Endothelial cell (in vitro differentiated cells): ENCODE results near the gene ZNF219. TPM values are rescaled to one million over a fixed set of nuclear protein-coding genes. Genes with fewer than 3 reads are reported as not detected.

ENCODE experiments used
- DNase-seq: peaks from one replicate; pipeline ENCODE4 v3.0.0; 2021; ENCODE audit warnings: low spot score
- H3K27ac Mint-ChIP-seq: one replicate; pipeline ENCODE4 v1.8.0; 2021; ENCODE audit warnings: mixed read lengths, inconsistent platforms; ENCODE audit not compliant: unreplicated experiment
- H3K27me3 Mint-ChIP-seq: one replicate; pipeline ENCODE4 v1.8.0; 2021; ENCODE audit warnings: mild to moderate bottlenecking, moderate library complexity, mixed read lengths, inconsistent platforms; ENCODE audit not compliant: unreplicated experiment
- H3K36me3 Mint-ChIP-seq: one replicate; pipeline ENCODE4 v1.8.0; 2021; ENCODE audit warnings: mild to moderate bottlenecking, low read depth, mixed read lengths, inconsistent platforms; ENCODE audit not compliant: unreplicated experiment
- H3K4me1 Mint-ChIP-seq: one replicate; pipeline ENCODE4 v1.8.0; 2021; ENCODE audit warnings: mild to moderate bottlenecking, mixed read lengths, inconsistent platforms; ENCODE audit not compliant: unreplicated experiment
- H3K4me3 Mint-ChIP-seq: one replicate; pipeline ENCODE4 v1.8.0; 2021; ENCODE audit warnings: mild to moderate bottlenecking, mixed read lengths, inconsistent platforms; ENCODE audit not compliant: unreplicated experiment
- H3K9me3 Mint-ChIP-seq: one replicate; pipeline ENCODE4 v1.8.0; 2021; ENCODE audit warnings: mixed read lengths, inconsistent platforms; ENCODE audit not compliant: unreplicated experiment
- total RNA-seq: library from RNA; stranded (reverse); fragmentation: NEBNext Ultra II Directional; extraction: Animal tissue kit (Norgen Biotek cat#: 25700); gene quantifications from one replicate; pipeline ENCODE4 v1.2.1, GENCODE V29; 2021; ENCODE audit not compliant: unreplicated experiment
- TF ChIP-seq, protein P1 (sequence below): fragments of 200-600 bp; sonication (generic); IDR thresholded peaks from one replicate; pipeline ENCODE4 v1.5.0; 2021; ENCODE audit warnings: antibody characterized with exemption; ENCODE audit not compliant: unreplicated experiment

ZNF219 gene
- total RNA-seq, 1 donor from 2014 or later = 27.0 TPM

DNA sequence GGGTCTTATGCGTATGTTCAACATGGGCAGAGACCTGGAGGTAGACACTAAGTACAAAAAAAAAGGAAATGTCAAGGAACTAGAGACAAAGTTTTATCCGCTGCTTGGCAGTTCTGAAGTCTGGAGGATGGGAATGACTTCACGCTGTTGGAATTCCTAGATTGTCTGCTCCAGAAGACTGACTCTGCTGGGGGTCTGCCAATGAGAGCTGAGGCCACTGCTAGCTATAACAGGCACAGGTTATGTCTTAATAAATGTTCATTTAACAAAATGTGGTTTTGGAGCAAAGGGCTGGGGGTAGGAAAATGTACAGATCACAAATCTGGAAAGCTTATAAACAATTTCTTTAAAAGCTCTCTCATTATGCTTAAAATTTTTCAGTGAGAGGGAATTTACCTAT, 35.0 kb downstream of the ZNF219 start:
- Mint-ChIP-seq H3K36me3 (no peaks in the 10 kb centered on the region), H3K27me3 (peaks cover 8% of the 10 kb centered on the region), H3K4me1 (peaks cover 5% of the 10 kb centered on the region), H3K9me3 (no peaks in the 10 kb centered on the region), H3K4me3 (peak overlapping the region; percentile 43), H3K27ac (peak overlapping the region; percentile 87)
- TF ChIP-seq, protein P1, sequence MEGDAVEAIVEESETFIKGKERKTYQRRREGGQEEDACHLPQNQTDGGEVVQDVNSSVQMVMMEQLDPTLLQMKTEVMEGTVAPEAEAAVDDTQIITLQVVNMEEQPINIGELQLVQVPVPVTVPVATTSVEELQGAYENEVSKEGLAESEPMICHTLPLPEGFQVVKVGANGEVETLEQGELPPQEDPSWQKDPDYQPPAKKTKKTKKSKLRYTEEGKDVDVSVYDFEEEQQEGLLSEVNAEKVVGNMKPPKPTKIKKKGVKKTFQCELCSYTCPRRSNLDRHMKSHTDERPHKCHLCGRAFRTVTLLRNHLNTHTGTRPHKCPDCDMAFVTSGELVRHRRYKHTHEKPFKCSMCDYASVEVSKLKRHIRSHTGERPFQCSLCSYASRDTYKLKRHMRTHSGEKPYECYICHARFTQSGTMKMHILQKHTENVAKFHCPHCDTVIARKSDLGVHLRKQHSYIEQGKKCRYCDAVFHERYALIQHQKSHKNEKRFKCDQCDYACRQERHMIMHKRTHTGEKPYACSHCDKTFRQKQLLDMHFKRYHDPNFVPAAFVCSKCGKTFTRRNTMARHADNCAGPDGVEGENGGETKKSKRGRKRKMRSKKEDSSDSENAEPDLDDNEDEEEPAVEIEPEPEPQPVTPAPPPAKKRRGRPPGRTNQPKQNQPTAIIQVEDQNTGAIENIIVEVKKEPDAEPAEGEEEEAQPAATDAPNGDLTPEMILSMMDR = no peak
- DNase-seq = no peak

DNA sequence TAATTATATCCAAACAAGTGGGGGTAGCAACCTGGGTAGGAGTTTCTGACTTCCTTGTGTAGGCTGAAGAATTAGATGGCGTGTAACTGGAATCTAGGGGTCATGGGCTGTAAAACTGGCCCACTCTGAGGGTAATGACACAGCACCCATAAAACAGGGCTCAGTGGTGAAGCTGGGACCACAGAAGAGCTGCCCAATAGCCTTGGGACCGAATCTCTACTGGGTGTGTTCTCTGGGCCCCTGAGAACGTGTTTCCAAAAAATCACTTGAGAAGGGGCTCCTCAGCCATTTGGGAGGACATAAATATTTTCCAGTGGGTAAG, 37.1 kb downstream of the ZNF219 start:
- Mint-ChIP-seq H3K4me3 (no peak overlapping the region), H3K27me3 (peaks cover 6% of the 10 kb centered on the region), H3K36me3 (no peaks in the 10 kb centered on the region), H3K9me3 (no peaks in the 10 kb centered on the region), H3K4me1 (peaks cover 5% of the 10 kb centered on the region), H3K27ac (no peak overlapping the region)
- TF ChIP-seq, protein P1 = no peak
- DNase-seq = no peak

DNA sequence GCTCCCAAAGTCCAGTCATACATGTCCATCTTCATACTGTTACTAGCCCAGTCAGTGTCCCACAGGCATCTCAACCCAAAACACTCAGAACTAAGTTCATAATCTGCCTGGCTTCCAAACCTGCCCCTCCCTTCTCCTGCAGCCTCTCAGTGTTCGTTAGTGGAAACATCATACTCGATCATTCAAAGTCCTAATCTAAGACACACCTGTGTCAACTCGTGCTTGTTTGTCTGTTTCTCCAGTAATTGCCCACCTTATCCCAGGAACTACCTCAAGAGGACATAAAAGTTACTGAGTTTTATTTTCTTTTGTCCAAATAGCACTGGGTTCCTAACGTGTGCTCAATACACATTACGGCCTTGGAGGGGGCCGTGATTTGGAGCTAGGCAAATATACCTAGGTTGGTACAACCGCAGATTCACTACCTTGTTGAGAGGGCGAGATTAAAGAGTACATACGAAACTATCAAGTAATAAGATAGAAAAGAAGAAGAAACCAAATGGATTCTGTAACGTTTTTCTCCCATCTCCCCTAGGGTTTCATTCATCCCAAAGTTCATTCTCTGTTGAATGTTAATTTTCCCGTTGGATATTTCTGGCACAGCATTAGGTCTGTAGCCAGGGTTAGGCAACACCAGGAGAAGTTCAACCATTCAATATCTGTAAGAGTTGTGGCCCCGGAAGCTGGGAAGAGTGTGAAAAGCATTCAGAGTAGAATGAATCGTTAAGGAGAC, 37.7 kb downstream of the ZNF219 start:
- no peaks in the 10 kb centered on the region for H3K9me3 Mint-ChIP-seq
- H3K36me3 Mint-ChIP-seq = no peaks in the 10 kb centered on the region

DNA sequence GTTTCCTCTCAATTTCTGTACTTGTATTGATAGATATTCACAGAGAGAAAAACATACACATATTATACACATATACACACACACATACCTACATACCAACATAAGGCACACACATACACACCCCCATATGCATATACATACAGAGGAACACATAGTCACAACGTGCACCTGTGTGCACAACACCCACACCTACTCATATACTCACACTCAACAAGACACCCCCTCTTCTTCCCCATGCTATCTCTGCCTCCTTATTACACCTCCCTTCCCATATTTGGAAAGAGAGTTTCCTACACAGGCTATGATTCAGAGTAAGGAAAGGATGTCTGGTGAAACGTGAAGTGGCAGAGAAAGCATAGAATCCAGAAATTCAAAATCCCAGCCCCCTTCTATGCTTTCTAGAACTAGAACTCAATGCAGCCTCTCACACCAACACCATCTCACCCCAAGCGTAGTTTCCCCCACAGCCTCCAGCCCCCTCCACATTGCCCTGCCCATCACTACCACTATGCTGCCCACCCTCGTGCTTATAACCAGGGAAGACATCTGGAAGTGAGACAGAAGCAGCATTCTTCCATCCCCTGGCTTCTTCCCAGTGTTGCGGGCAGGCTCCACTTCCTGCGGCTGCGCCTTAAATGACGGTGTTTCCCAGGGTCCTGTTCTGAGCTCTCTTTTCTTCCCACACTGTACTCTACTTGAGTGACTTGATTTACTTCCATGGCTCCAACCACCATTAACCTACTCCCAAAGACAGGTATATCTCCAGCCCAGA, 38.4 kb downstream of the ZNF219 start:
- H3K27me3 Mint-ChIP-seq = peaks cover 6% of the 10 kb centered on the region
- H3K4me3 Mint-ChIP-seq = no peak overlapping the region
- TF ChIP-seq, protein P1 = no peak
- H3K27ac Mint-ChIP-seq = no peak overlapping the region
- H3K4me1 Mint-ChIP-seq = peaks cover 5% of the 10 kb centered on the region
- no peaks in the 10 kb centered on the region for H3K9me3 Mint-ChIP-seq
- H3K36me3 Mint-ChIP-seq = no peaks in the 10 kb centered on the region
- no peak for DNase-seq

More for the DNA sequence above, 37.7 kb downstream of the ZNF219 start:
- no peak overlapping the region for H3K4me3 Mint-ChIP-seq
- TF ChIP-seq, protein P1 = no peak
- DNase-seq = no peak
- peaks cover 5% of the 10 kb centered on the region for H3K4me1 Mint-ChIP-seq
- peaks cover 6% of the 10 kb centered on the region for H3K27me3 Mint-ChIP-seq
- H3K27ac Mint-ChIP-seq = no peak overlapping the region

DNA sequence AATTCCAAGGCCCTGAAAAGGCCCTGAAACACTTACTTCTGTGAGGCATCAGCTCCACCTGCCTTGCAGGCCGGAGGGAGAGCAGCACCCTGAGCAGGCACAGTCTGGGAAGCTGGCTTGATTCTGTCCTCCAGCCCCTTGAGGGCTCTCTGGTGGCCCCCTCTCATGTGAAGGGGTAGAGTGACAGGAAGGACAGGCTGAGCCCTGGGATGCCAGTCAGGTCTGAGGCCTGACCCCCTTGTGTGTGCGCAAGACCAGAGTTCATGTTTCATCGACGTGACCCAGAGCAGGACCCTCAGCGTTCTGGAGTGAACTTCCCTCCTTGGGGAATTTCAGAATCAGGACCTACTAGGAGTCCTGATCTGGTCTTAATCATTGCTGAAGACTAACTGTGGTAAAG, 39.6 kb downstream of the ZNF219 start:
- no peak overlapping the region for H3K27ac Mint-ChIP-seq
- no peaks in the 10 kb centered on the region for H3K36me3 Mint-ChIP-seq

More for the DNA sequence above, 39.6 kb downstream of the ZNF219 start:
- Mint-ChIP-seq H3K4me3 (no peak overlapping the region), H3K4me1 (peaks cover 5% of the 10 kb centered on the region), H3K27me3 (peaks cover 6% of the 10 kb centered on the region), H3K9me3 (no peaks in the 10 kb centered on the region)
- TF ChIP-seq, protein P1 = no peak
- no peak for DNase-seq
